ENCODE measurements around the gene SCAPER. TPM values are rescaled to one million over a fixed set of nuclear protein-coding genes. Genes with fewer than 3 reads are reported as not detected.

SCAPER gene
- total and polyA plus RNA-seq, 2 donors (not counting 1 experiment from before 2014, with no cell fraction given): 8.3 to 61.6 TPM

- POLR2A ChIA-PET: no interaction called here
- H3K4me1 Mint-ChIP-seq: no peaks in the 10 kb centered on the region
- no peak overlapping the region for H3K4me3 ChIP-seq (ENCODE audit: control extremely low read depth in 1 of 5, extremely low read depth in 1 of 5, insufficient read depth in 1 of 5, low read depth in 2 of 5, low read length in 4 of 5)
Measured at GRCh38 chr15:76668900-76669299, 236.2 kb downstream of the SCAPER start.

GRCh38 chr15:76667943-76668715 is 237.0 kb downstream of the SCAPER start:
- ATAC-seq (ENCODE audit: low read depth) (no peak), DNase-seq (no peak)
- Mint-ChIP-seq H3K27me3 (no peaks in the 10 kb centered on the region), H3K27ac (no peak overlapping the region), H3K4me1 (peaks cover 5% of the 10 kb centered on the region), H3K4me3 (no peak overlapping the region), H3K9me3 (ENCODE audit: insufficient read depth) (no peaks in the 10 kb centered on the region)
- TF ChIP-seq, protein P1, sequence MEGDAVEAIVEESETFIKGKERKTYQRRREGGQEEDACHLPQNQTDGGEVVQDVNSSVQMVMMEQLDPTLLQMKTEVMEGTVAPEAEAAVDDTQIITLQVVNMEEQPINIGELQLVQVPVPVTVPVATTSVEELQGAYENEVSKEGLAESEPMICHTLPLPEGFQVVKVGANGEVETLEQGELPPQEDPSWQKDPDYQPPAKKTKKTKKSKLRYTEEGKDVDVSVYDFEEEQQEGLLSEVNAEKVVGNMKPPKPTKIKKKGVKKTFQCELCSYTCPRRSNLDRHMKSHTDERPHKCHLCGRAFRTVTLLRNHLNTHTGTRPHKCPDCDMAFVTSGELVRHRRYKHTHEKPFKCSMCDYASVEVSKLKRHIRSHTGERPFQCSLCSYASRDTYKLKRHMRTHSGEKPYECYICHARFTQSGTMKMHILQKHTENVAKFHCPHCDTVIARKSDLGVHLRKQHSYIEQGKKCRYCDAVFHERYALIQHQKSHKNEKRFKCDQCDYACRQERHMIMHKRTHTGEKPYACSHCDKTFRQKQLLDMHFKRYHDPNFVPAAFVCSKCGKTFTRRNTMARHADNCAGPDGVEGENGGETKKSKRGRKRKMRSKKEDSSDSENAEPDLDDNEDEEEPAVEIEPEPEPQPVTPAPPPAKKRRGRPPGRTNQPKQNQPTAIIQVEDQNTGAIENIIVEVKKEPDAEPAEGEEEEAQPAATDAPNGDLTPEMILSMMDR (IDR thresholded peaks at IDR 0.05): no peak
- H3K36me3 ChIP-seq (replicated peaks in 1 of 2; ENCODE audit: control extremely low read depth in 1 of 2, control insufficient read depth in 1 of 2, extremely low read depth in 1 of 2, insufficient read depth in 2 of 2, low read length in 1 of 2): peaks cover 0 to 3% of the 10 kb centered on the region in 2 experiments
- H3K79me2 ChIP-seq (ENCODE audit: control insufficient read depth, insufficient read depth, low read length): no peaks in the 10 kb centered on the region
- H3K4me2 ChIP-seq (replicated peaks; ENCODE audit: low read depth, low read length, poor library complexity, severe bottlenecking): no peak overlapping the region
- H3K27ac ChIP-seq (ENCODE audit: low read length in 2 of 2): no peak overlapping the region
- WGBS (ENCODE audit: insufficient coverage): 83% methylated on average over 2 of the region's 4 CpGs
- H4K20me1 ChIP-seq (ENCODE audit: control insufficient read depth, insufficient read depth, low read length, poor library complexity, severe bottlenecking): no peaks in the 10 kb centered on the region
- H3K4me1 ChIP-seq (ENCODE audit: control insufficient read depth in 2 of 2, insufficient read depth in 2 of 2, low read length in 2 of 2): peaks cover 0 to 3% of the 10 kb centered on the region in 2 donors
- ChIA-PET CTCF (no interaction called here), POLR2A (no interaction called here)
- intact Hi-C loops (cut with micrococcal nuclease): no loop called here
- H2AFZ ChIP-seq (ENCODE audit: insufficient read depth, low read depth, low read length, poor library complexity, severe bottlenecking): no peak overlapping the region
- no peak overlapping the region for H3K4me3 ChIP-seq (ENCODE audit: control extremely low read depth in 1 of 5, extremely low read depth in 1 of 5, insufficient read depth in 1 of 5, low read depth in 2 of 5, low read length in 4 of 5)
- H3K27me3 ChIP-seq (replicated peaks in 1 of 4; ENCODE audit: control extremely low read depth in 1 of 4, control insufficient read depth in 3 of 4, insufficient read depth in 4 of 4, low read length in 3 of 4): no peaks in the 10 kb centered on the region
- no peak overlapping the region for H3K9ac ChIP-seq (ENCODE audit: low read length)
- peaks cover 0 to 1% (median 0%) of the 10 kb centered on the region in 3 donors for H3K9me3 ChIP-seq (ENCODE audit: control extremely low read depth in 1 of 3, control insufficient read depth in 2 of 3, insufficient read depth in 1 of 3, low read length in 2 of 3)

More at GRCh38 chr15:76668900-76669299, 236.2 kb downstream of the SCAPER start:
- Histone ChIP-seq H3K27ac (ENCODE audit: low read length in 2 of 2) (no peak overlapping the region), H3K79me2 (ENCODE audit: control insufficient read depth, insufficient read depth, low read length) (no peaks in the 10 kb centered on the region), H4K20me1 (ENCODE audit: control insufficient read depth, insufficient read depth, low read length, poor library complexity, severe bottlenecking) (no peaks in the 10 kb centered on the region), H3K4me2 (replicated peaks; ENCODE audit: low read depth, low read length, poor library complexity, severe bottlenecking) (no peak overlapping the region), H3K27me3 (replicated peaks in 1 of 4; ENCODE audit: control extremely low read depth in 1 of 4, control insufficient read depth in 3 of 4, insufficient read depth in 4 of 4, low read length in 3 of 4) (no peaks in the 10 kb centered on the region), H2AFZ (ENCODE audit: insufficient read depth, low read depth, low read length, poor library complexity, severe bottlenecking) (no peak overlapping the region), H3K9me3 (ENCODE audit: control extremely low read depth in 1 of 3, control insufficient read depth in 2 of 3, insufficient read depth in 1 of 3, low read length in 2 of 3) (peaks cover 0 to 1% (median 0%) of the 10 kb centered on the region in 3 donors), H3K36me3 (replicated peaks in 1 of 2; ENCODE audit: control extremely low read depth in 1 of 2, control insufficient read depth in 1 of 2, extremely low read depth in 1 of 2, insufficient read depth in 2 of 2, low read length in 1 of 2) (peaks cover 0 to 3% of the 10 kb centered on the region in 2 experiments), H3K4me1 (ENCODE audit: control insufficient read depth in 2 of 2, insufficient read depth in 2 of 2, low read length in 2 of 2) (no peaks in the 10 kb centered on the region), H3K9ac (ENCODE audit: low read length) (no peak overlapping the region)
- WGBS (ENCODE audit: insufficient coverage): no CpG with 5 or more reads among the region's 2 CpGs
- no peak overlapping the region for H3K27ac Mint-ChIP-seq
- CTCF ChIA-PET: no interaction called here
- H3K9me3 Mint-ChIP-seq (ENCODE audit: insufficient read depth): no peaks in the 10 kb centered on the region
- TF ChIP-seq EZH2 (IDR thresholded peaks at IDR 0.05; ENCODE audit: borderline replicate concordance, insufficient read depth, low read depth, low read length, poor library complexity, severe bottlenecking): no peak
- TF ChIP-seq, protein P1 (IDR thresholded peaks at IDR 0.05): no peak
- no peaks in the 10 kb centered on the region for H3K27me3 Mint-ChIP-seq
- intact Hi-C loops (cut with micrococcal nuclease): no loop called here
- ATAC-seq (ENCODE audit: low read depth): no peak
- H3K4me3 Mint-ChIP-seq: no peak overlapping the region
- no peak for DNase-seq
